GM12878 (cell line): Measurements from ENCODE around the gene DAB2IP. TPM values are rescaled to one million over a fixed set of nuclear protein-coding genes. Genes with fewer than 3 reads are reported as not detected.
"Not testable (repeated sequence)": the region's sequence is repeated elsewhere in the genome, so short reads cannot be mapped to it uniquely, and the experiment has no call there.

Experiments
- ATAC-seq: fragments of 200-7000 bp; cut with Tn5 transposase; 3 replicates; pipeline ENCODE4 v1.9.1; 2020; ENCODE audit warnings: mild to moderate bottlenecking, moderate library complexity
- BruUV-seq: library from RNA; stranded (reverse); fragments of 400-500 nt; replicated peaks from 2 replicates; lab custom pipeline; 2021; lab: Mats Ljungman, UMichigan
- CTCF ChIA-PET: fragments of 300-600 bp; sonication (Branson Sonifier 250); formaldehyde crosslinking; extraction: SDS; loops from one replicate; lab custom pipeline; 2021; ENCODE audit warnings: inconsistent platforms; lab: Yijun Ruan, JAX
- POLR2A ChIA-PET: fragments of 350-600 bp; formaldehyde crosslinking; extraction: SDS; loops from one replicate; lab custom pipeline; 2021; ENCODE audit warnings: inconsistent platforms; lab: Charles Lee
- RAD21 ChIA-PET: fragments of 300-600 bp; sonication (Branson Sonifier 250); formaldehyde crosslinking; loops from one replicate; lab custom pipeline; 2023; ENCODE audit warnings: antibody characterized with exemption; ENCODE audit not compliant: unreplicated experiment; lab: Charles Lee
- SMC1A ChIA-PET: fragments of 300-600 bp; sonication (Branson Sonifier 250); formaldehyde crosslinking; loops from one replicate; lab custom pipeline; 2023; ENCODE audit not compliant: unreplicated experiment, uncharacterized antibody; lab: Charles Lee
- DNase-seq: peaks from one replicate; pipeline ENCODE4 v3.0.0-alpha.2; 2011; ENCODE audit warnings: low read depth, low spot score
- FAIRE-seq: peaks from 3 replicates; lab custom pipeline; 2011; peaks lifted over from hg19 to GRCh38; lab: Jason Lieb, UNC
- H2AFZ ChIP-seq: 2 replicates; pipeline ENCODE4 v1.6.0; 2011; ENCODE audit warnings: low read depth, low read length, control low read depth; ENCODE audit not compliant: control insufficient read depth
- H3K27ac ChIP-seq: 2 replicates; pipeline ENCODE4 v1.5.1; 2011; ENCODE audit warnings: control low read depth; ENCODE audit not compliant: control insufficient read depth, insufficient read depth
- H3K27me3 ChIP-seq, 2 experiments: replicated peaks in 1 of 2; 2 replicates each; pipeline versions ENCODE4 v1.6.0 to v1.6.1; 2011; ENCODE audit warnings: low read length in 1 of 2; ENCODE audit not compliant: control insufficient read depth in 2 of 2, insufficient read depth in 2 of 2
- H3K36me3 ChIP-seq, 2 experiments: 2 replicates each; pipeline ENCODE4 v1.5.1; 2011; ENCODE audit warnings: low read length in 1 of 2; ENCODE audit not compliant: control insufficient read depth in 2 of 2, insufficient read depth in 2 of 2
- H3K4me1 ChIP-seq: 2 replicates; pipeline ENCODE4 v1.6.1; 2011; ENCODE audit warnings: mild to moderate bottlenecking, low read length, moderate library complexity, mixed read lengths; ENCODE audit not compliant: control insufficient read depth, insufficient read depth
- H3K4me2 ChIP-seq: 2 replicates; pipeline ENCODE4 v1.6.0; 2011; ENCODE audit warnings: control low read depth; ENCODE audit not compliant: control insufficient read depth, insufficient read depth
- H3K4me3 ChIP-seq: fragments of 200-600 bp; sonication (generic); 2 replicates; pipeline ENCODE4 v1.5.1; 2016
- H3K79me2 ChIP-seq: 2 replicates; pipeline ENCODE4 v1.6.0; 2011; ENCODE audit warnings: low read length; ENCODE audit not compliant: control insufficient read depth, insufficient read depth
- H3K9ac ChIP-seq: 2 replicates; pipeline ENCODE4 v1.8.0; 2011; ENCODE audit warnings: low read length, control low read depth, mixed read lengths; ENCODE audit not compliant: control insufficient read depth, insufficient read depth
- H3K9me3 ChIP-seq: replicated peaks from 3 replicates; pipeline ENCODE4 v1.5.1; 2011; ENCODE audit warnings: mild to moderate bottlenecking, low read length; ENCODE audit not compliant: control insufficient read depth, insufficient read depth
- H4K20me1 ChIP-seq: 2 replicates; pipeline ENCODE4 v1.6.0; 2011; ENCODE audit not compliant: control insufficient read depth, insufficient read depth
- BHLHE40 ChIP-seq, 2 experiments: fragments of 450-650 bp in 1 of 2; IDR thresholded peaks; 2 replicates each; pipeline ENCODE4 v1.6.1; 2011 to 2017; ENCODE audit warnings: low read depth in 2 of 2, borderline replicate concordance in 1 of 2, improper control_type of control experiment in 1 of 2, low read length in 1 of 2, mild to moderate bottlenecking in 1 of 2
- BMI1 ChIP-seq: fragments of 450-650 bp; IDR thresholded peaks from 2 replicates; pipeline ENCODE4 v1.6.1; 2016; ENCODE audit warnings: mild to moderate bottlenecking, moderate library complexity, borderline replicate concordance
- CHD2 ChIP-seq: IDR thresholded peaks from 2 replicates; pipeline ENCODE4 v1.6.1; 2011; ENCODE audit warnings: low read depth, low read length, improper control_type of control experiment, borderline replicate concordance
- DPF2 ChIP-seq: fragments of 450-650 bp; IDR thresholded peaks from 2 replicates; pipeline ENCODE4 v1.6.1; 2017; ENCODE audit warnings: mild to moderate bottlenecking
- EZH2 ChIP-seq: IDR thresholded peaks from 2 replicates; pipeline ENCODE4 v1.6.1; 2012; ENCODE audit warnings: low read depth, mild to moderate bottlenecking, control low read depth, inconsistent platforms, low read length, borderline replicate concordance; ENCODE audit not compliant: control insufficient read depth
- JUNB ChIP-seq: IDR thresholded peaks from 2 replicates; pipeline ENCODE4 v1.6.1; 2016; ENCODE audit warnings: antibody characterized with exemption, mild to moderate bottlenecking
- MTA3 ChIP-seq: IDR thresholded peaks from 2 replicates; pipeline ENCODE4 v1.6.1; 2012; ENCODE audit warnings: low read length, inconsistent platforms, borderline replicate concordance
- SMAD1 ChIP-seq: fragments of 450-650 bp; IDR thresholded peaks from 2 replicates; pipeline ENCODE4 v1.6.1; 2018; ENCODE audit warnings: mild to moderate bottlenecking, low read depth; ENCODE audit not compliant: partially characterized antibody
- SP1 ChIP-seq: IDR thresholded peaks from one replicate; pipeline ENCODE4 v1.6.1; 2011; ENCODE audit warnings: low read depth, low read length
- TARDBP ChIP-seq: IDR thresholded peaks from 2 replicates; pipeline ENCODE4 v1.6.1; 2016; ENCODE audit warnings: borderline replicate concordance
- YBX1 ChIP-seq: fragments of 450-650 bp; IDR thresholded peaks from 2 replicates; pipeline ENCODE4 v1.6.1; 2016; ENCODE audit warnings: antibody characterized with exemption
- ZNF687 ChIP-seq: fragments of 450-650 bp; IDR thresholded peaks from 2 replicates; pipeline ENCODE4 v1.6.1; 2017; ENCODE audit warnings: mild to moderate bottlenecking, moderate library complexity
- WGBS: methylation state at CpG from one replicate; pipeline ENCODE4 v1.1.6; 2016; ENCODE audit warnings: low lambda C conversion rate; ENCODE audit not compliant: insufficient replicate concordance, insufficient coverage; ENCODE audit errors: missing lambda C conversion rate; 5-methylcytosine and 5-hydroxymethylcytosine counted together
- in situ Hi-C: fragments of 300-500 bp; cut with MboI; formaldehyde crosslinking; loops from 9 replicates; pipeline ENCODE4 v1.14.3; 2018; ENCODE audit warnings: mixed read lengths
- intact Hi-C: fragments of 100-400 bp; cut with micrococcal nuclease; formaldehyde crosslinking; loops from one replicate; pipeline ENCODE4 v1.14.2; 2022; ENCODE audit not compliant: unreplicated experiment
- polyA plus RNA-seq, 11 experiments: library from polyadenylated mRNA; depleted of rRNA in 4 of 11; unstranded in 6 of 11; stranded (reverse) in 5 of 11; fragments of >200 nt; fragmentation: Nextera tagmentation in 4 of 11; fragmentation: Illumina TruSeq in 1 of 11; extraction: Ambion mirVana in 4 of 11; extraction: Trizol in 1 of 11; gene quantifications; 1 replicate in 1 of 11; 2 replicates in 10 of 11; pipeline versions ENCODE4 v1.2.1 to v1.2.3, GENCODE V29; 2011 to 2016; ENCODE audit warnings: inconsistent platforms in 2 of 11, missing spikeins in 2 of 11, low read depth in 1 of 11
- total RNA-seq, 4 experiments: library from RNA; depleted of rRNA in 3 of 4; stranded (reverse); fragments of >200 nt in 3 of 4; fragmentation: Illumina TruSeq in 1 of 4; extraction: Trizol in 1 of 4; gene quantifications; 2 replicates each; pipeline versions ENCODE4 v1.2.1 to v1.2.3, GENCODE V29; 2013 to 2021

DAB2IP gene
- total and polyA plus RNA-seq, 10 of the 15 experiments (the other 5 are each of a cell fraction or from before 2014, with no cell fraction given): 0.03 to 0.38 (median 0.14) TPM; not detected in 6

- no peak for TF ChIP-seq BHLHE40 (IDR thresholded peaks at IDR 0.05; ENCODE audit: borderline replicate concordance in 1 of 2, low read depth in 2 of 2, low read length in 1 of 2)
- no peak for TF ChIP-seq YBX1
- TF ChIP-seq EZH2: no peak
- TF ChIP-seq SMAD1: no peak
Measured at GRCh38 chr9:121622387-121623203, 28.8 kb upstream of the DAB2IP start (continued).

DNA sequence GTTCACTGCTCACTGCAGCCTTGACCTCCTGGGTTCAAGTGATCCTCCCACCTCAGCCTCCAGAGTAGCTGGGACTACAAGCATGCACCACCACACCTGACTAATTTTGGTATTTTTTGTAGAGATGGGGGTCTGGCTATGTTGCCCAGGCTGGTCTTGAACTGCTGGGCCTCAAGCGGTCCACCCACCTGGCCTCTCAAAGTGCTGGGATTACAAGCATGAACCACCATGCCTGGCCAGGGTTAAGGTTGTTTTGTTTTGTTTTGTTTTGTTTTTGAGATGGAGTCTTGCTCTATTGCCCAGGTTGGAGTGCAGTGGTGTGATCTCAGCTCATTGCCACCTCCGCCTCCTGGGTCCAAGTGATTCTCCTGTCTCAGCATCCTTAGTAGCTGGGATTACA lies 28.0 kb upstream of the DAB2IP start:
- H3K9me3 ChIP-seq, H2AFZ ChIP-seq, H3K4me1 ChIP-seq, H3K79me2 ChIP-seq, H3K4me2 ChIP-seq, FAIRE-seq, H3K27ac ChIP-seq, ATAC-seq, CTCF ChIA-PET, POLR2A ChIA-PET, H3K4me3 ChIP-seq, DNase-seq, RAD21 ChIA-PET, in situ Hi-C loops, BruUV-seq, H3K36me3 ChIP-seq, H3K27me3 ChIP-seq, H4K20me1 ChIP-seq, H3K9ac ChIP-seq, intact Hi-C loops, SMC1A ChIA-PET: not testable (repeated sequence)
- whole genome bisulfite sequencing: 35% methylated on average over 2 of the region's 2 CpGs

GRCh38 chr9:121625590-121625989 lies 25.8 kb upstream of the DAB2IP start:
- Histone ChIP-seq H3K27ac (no peak overlapping the region), H3K9ac (no peak overlapping the region), H3K9me3 (no peaks in the 10 kb centered on the region), H2AFZ (no peak overlapping the region), H3K4me1 (no peaks in the 10 kb centered on the region; the same call in 1 of the 2 replicates), H3K79me2 (no peaks in the 10 kb centered on the region), H3K4me3 (no peak overlapping the region), H3K36me3 (no peaks in the 10 kb centered on the region), H3K4me2 (no peak overlapping the region), H4K20me1 (no peaks in the 10 kb centered on the region), H3K27me3 (peaks cover 0 to 5% of the 10 kb centered on the region in 2 experiments; a peak in 1 of 4 replicates)
- ChIA-PET SMC1A (no interaction called here), POLR2A (no interaction called here), CTCF (no interaction called here), RAD21 (no interaction called here)
- FAIRE-seq (no peak), DNase-seq (no peak), ATAC-seq (no peak)
- intact Hi-C loops (no loop called here), in situ Hi-C loops (no loop called here)
- TF ChIP-seq CHD2: no peak
- no peak for TF ChIP-seq JUNB
- no peak for TF ChIP-seq MTA3
- no peak for TF ChIP-seq DPF2
- no peak for TF ChIP-seq ZNF687
- TF ChIP-seq TARDBP: no peak
- TF ChIP-seq BMI1: no peak
- TF ChIP-seq SP1: no peak
- no TSS peak for BruUV-seq
- WGBS: 3% methylated on average over 3 of the region's 3 CpGs
